ENCODE measurements around the gene CDH15.

The CDH15 gene

GRCh38 chr16:89157778-89158177 lies 13.8 kb upstream of the CDH15 start:
- TF ChIP-seq FOXM1 (IDR thresholded peaks at IDR 0.05; ENCODE audit: borderline replicate concordance, low read depth) (no peak), MAX (IDR thresholded peaks at IDR 0.05) (no peak), REST (IDR thresholded peaks at IDR 0.05; ENCODE audit: low read depth) (no peak), TCF12 (IDR thresholded peaks at IDR 0.05; ENCODE audit: low read depth) (no peak), EGR1 (IDR thresholded peaks at IDR 0.05) (no peak), CEBPB (IDR thresholded peaks at IDR 0.05) (no peak), EP300 (IDR thresholded peaks at IDR 0.05; ENCODE audit: borderline replicate concordance) (no peak), RAD21 (IDR thresholded peaks at IDR 0.05; ENCODE audit: low read depth) (no peak), TEAD4 (IDR thresholded peaks at IDR 0.05) (no peak), ZBTB7A (IDR thresholded peaks at IDR 0.05; ENCODE audit: low read depth) (no peak)

GRCh38 chr16:89159066-89159849 lies 12.3 kb upstream of the CDH15 start:
- TF ChIP-seq CREB1 (IDR thresholded peaks at IDR 0.05; ENCODE audit: low read depth): no peak
- no peak for TF ChIP-seq USF1 (IDR thresholded peaks at IDR 0.05)
- no peak for TF ChIP-seq NFIC (IDR thresholded peaks at IDR 0.05)
- TF ChIP-seq FOXM1 (IDR thresholded peaks at IDR 0.05; ENCODE audit: borderline replicate concordance, low read depth): no peak
- TF ChIP-seq REST (IDR thresholded peaks at IDR 0.05; ENCODE audit: low read depth): no peak
- no peak for TF ChIP-seq TCF12 (IDR thresholded peaks at IDR 0.05; ENCODE audit: low read depth)
- TF ChIP-seq RAD21 (IDR thresholded peaks at IDR 0.05; ENCODE audit: low read depth): no peak
- no peak for TF ChIP-seq EP300 (IDR thresholded peaks at IDR 0.05; ENCODE audit: borderline replicate concordance)
- no peak for TF ChIP-seq CEBPB (IDR thresholded peaks at IDR 0.05)
- no peak for TF ChIP-seq MAX (IDR thresholded peaks at IDR 0.05)
- no peak for TF ChIP-seq TEAD4 (IDR thresholded peaks at IDR 0.05)
- no peak for TF ChIP-seq EGR1 (IDR thresholded peaks at IDR 0.05)
- no peak for TF ChIP-seq ZBTB7A (IDR thresholded peaks at IDR 0.05; ENCODE audit: low read depth)
- no peak for TF ChIP-seq YY1 (IDR thresholded peaks at IDR 0.05; ENCODE audit: low read depth)

- TF ChIP-seq TAF1 (IDR thresholded peaks at IDR 0.05; ENCODE audit: low read depth) (no peak), USF1 (IDR thresholded peaks at IDR 0.05) (no peak), EGR1 (IDR thresholded peaks at IDR 0.05) (no peak), RAD21 (IDR thresholded peaks at IDR 0.05; ENCODE audit: low read depth) (no peak), NFIC (IDR thresholded peaks at IDR 0.05) (no peak), REST (IDR thresholded peaks at IDR 0.05; ENCODE audit: low read depth) (no peak), TEAD4 (IDR thresholded peaks at IDR 0.05) (no peak), EP300 (IDR thresholded peaks at IDR 0.05; ENCODE audit: borderline replicate concordance) (no peak), MAX (IDR thresholded peaks at IDR 0.05) (no peak), CEBPB (IDR thresholded peaks at IDR 0.05) (no peak), YY1 (IDR thresholded peaks at IDR 0.05; ENCODE audit: low read depth) (no peak), FOXM1 (IDR thresholded peaks at IDR 0.05; ENCODE audit: borderline replicate concordance, low read depth) (no peak), ZBTB7A (IDR thresholded peaks at IDR 0.05; ENCODE audit: low read depth) (no peak), CREB1 (IDR thresholded peaks at IDR 0.05; ENCODE audit: low read depth) (no peak), TCF12 (IDR thresholded peaks at IDR 0.05; ENCODE audit: low read depth) (no peak)
These were observed 11.6 kb upstream of the CDH15 start for GRCh38 chr16:89159850-89160354.
